Heart right ventricle (tissue), 16 donors: ENCODE data around the gene ZNF319. TPM values are rescaled to one million over a fixed set of nuclear protein-coding genes. Genes with fewer than 3 reads are reported as not detected.

ENCODE experiments used
- ATAC-seq, 8 donors: fragments of 200-7000 bp; cut with Tn5 transposase; one replicate each; pipeline ENCODE4 v1.9.1; 2020; ENCODE audit warnings: mild to moderate bottlenecking in 8 of 8, moderate library complexity in 8 of 8, moderate number of reproducible peaks in 1 of 8
- DNase-seq, 2 donors: peaks; one replicate each; pipeline ENCODE4 v3.0.0-alpha.2; 2020
- H3K27ac ChIP-seq, 10 donors: fragments of 200-600 bp; sonication (generic) in 2 of 10; one replicate each; pipeline versions ENCODE4 v1.5.0 to v1.8.0; 2020 to 2022; ENCODE audit warnings: mild to moderate bottlenecking in 3 of 10
- H3K27me3 ChIP-seq, 7 donors: fragments of 200-600 bp; one replicate each; pipeline ENCODE4 v1.8.0; 2021 to 2022; ENCODE audit warnings: mild to moderate bottlenecking in 2 of 7
- H3K36me3 ChIP-seq, 9 donors: fragments of 200-600 bp; sonication (generic) in 1 of 9; one replicate each; pipeline versions ENCODE4 v1.5.0 to v1.8.0; 2020 to 2022; ENCODE audit warnings: mild to moderate bottlenecking in 2 of 9
- H3K4me1 ChIP-seq, 9 donors: fragments of 200-600 bp; sonication (generic) in 1 of 9; one replicate each; pipeline versions ENCODE4 v1.5.0 to v1.8.0; 2020 to 2022; ENCODE audit warnings: mild to moderate bottlenecking in 4 of 9
- H3K4me3 ChIP-seq, 10 donors: fragments of 200-600 bp; sonication (generic) in 2 of 10; one replicate each; pipeline versions ENCODE4 v1.5.0 to v1.8.0; 2020 to 2022; ENCODE audit warnings: mild to moderate bottlenecking in 7 of 10, moderate library complexity in 2 of 10
- H3K9me3 ChIP-seq, 11 donors: fragments of 200-600 bp in 10 of 11; sonication (generic) in 2 of 11; one replicate each; pipeline versions ENCODE4 v1.5.0 to v1.8.0; 2013 to 2022; ENCODE audit warnings: mild to moderate bottlenecking in 2 of 11, control low read depth in 1 of 11, moderate library complexity in 1 of 11
- CTCF ChIP-seq, 9 donors: fragments of 200-600 bp; sonication (generic) in 2 of 9; IDR thresholded peaks; one replicate each; pipeline versions ENCODE4 v1.5.0 to v1.8.0; 2021 to 2022; ENCODE audit warnings: antibody characterized with exemption in 9 of 9, mild to moderate bottlenecking in 5 of 9, moderate library complexity in 1 of 9
- WGBS, 2 donors: extraction: QIAGEN DNeasy Blood & Tissue Kit; methylation state at CpG; one replicate each; pipeline ENCODE4 v1.1.7; 2013; ENCODE audit warnings: inconsistent platforms in 1 of 2; 5-methylcytosine and 5-hydroxymethylcytosine counted together
- intact Hi-C, 10 donors: fragments of 100-400 bp; cut with DNase I; formaldehyde crosslinking; loops; one replicate each; pipeline versions ENCODE4 v1.11.1 to v1.14.2; 2022
- polyA plus RNA-seq, 2 donors: library from polyadenylated mRNA; stranded (reverse); fragments of 200-250 nt; gene quantifications; one replicate each; pipeline ENCODE4 v1.2.3, GENCODE V29; 2013
- total RNA-seq, 10 donors: library from RNA; stranded (reverse); fragmentation: NEBNext Ultra II Directional in 3 of 10; extraction: Animal tissue kit (Norgen Biotek cat#: 25700) in 3 of 10; gene quantifications; one replicate each; pipeline versions ENCODE4 v1.2.1 to v1.2.4, GENCODE V29; 2021 to 2023
- donor health status: Arrhythmogenic right ventricular cardiomyopathy.
- donor health status: ischemic (EF 13 %, LVEDD 7.1; RV severe dilation, severe dysfunction).
- donor health status: healthy with polysubstance abuse.
- donor health status: DM: no; HTN: yes; CAD: no.
- donor health status: DM: no; HTN: no; CAD: no.
- donor health status: ischemic (EF 25% LVEDD 6.9; RV normal size, moderate dysfunction).
- donor health status: ischemic (EF 25% LVEDD 5.7; RV mildly dilated, moderate dysfunction).
- donor health status: healthy.
- donor health status: DM: yes; HTN: yes; CAD: no.
- donor health status: Ischemic cardiomyopathy.
- donor health status: ischemic (EF 35%, LVEDD 5.7; RV mildly dilated, moderate dysfunction).
- donor health status: nonischemic (EF 11% LVEDD 7.7; RV severe dilation, severe dysfunction).
- donor health status: DM: yes; HTN: yes; CAD: no.
- donor health status: PGD.
- donor health status: ischemic (EF 29% LVEDD 5.4; RV normal size, mild dysfunction).
- donor health status: nonischemic (EF 23%, LVEDD 6.1; RV moderate dilation, normal function).

ZNF319 gene
- total and polyA plus RNA-seq, 12 donors = 3.5 to 11.3 (median 7.5) TPM

- H3K4me3 ChIP-seq = no peak overlapping the region
- ATAC-seq (no peak), DNase-seq (no peak)
- H3K27me3 ChIP-seq = peaks cover 0 to 30% (median 0%) of the 10 kb centered on the region in 7 donors
- H3K36me3 ChIP-seq = peaks cover 0 to 33% (median 0%) of the 10 kb centered on the region in 9 donors
- H3K9me3 ChIP-seq = no peaks in the 10 kb centered on the region
- TF ChIP-seq CTCF (IDR thresholded peaks at IDR 0.05) = no peak
- WGBS, 2 donors = 66 to 68% methylated on average over 8 of the region's 8 CpGs
- H3K4me1 ChIP-seq = peaks cover 17 to 62% (median 50%) of the 10 kb centered on the region in 9 donors
- intact Hi-C loops = loop anchor here (1.0 to 10.0 kb wide), 8 partner anchors 99 to 175 kb away; partner anchors contain the start of genes CSNK2A2 (in 5 of the 10) and CFAP20 (in 1 of the 10)
- peak overlapping the region in 4 of 10 donors; percentile 9 to 96 (median 68) for H3K27ac ChIP-seq
Observed at GRCh38 chr16:58021661-58022551, 21.4 kb upstream of the ZNF319 start.

DNA sequence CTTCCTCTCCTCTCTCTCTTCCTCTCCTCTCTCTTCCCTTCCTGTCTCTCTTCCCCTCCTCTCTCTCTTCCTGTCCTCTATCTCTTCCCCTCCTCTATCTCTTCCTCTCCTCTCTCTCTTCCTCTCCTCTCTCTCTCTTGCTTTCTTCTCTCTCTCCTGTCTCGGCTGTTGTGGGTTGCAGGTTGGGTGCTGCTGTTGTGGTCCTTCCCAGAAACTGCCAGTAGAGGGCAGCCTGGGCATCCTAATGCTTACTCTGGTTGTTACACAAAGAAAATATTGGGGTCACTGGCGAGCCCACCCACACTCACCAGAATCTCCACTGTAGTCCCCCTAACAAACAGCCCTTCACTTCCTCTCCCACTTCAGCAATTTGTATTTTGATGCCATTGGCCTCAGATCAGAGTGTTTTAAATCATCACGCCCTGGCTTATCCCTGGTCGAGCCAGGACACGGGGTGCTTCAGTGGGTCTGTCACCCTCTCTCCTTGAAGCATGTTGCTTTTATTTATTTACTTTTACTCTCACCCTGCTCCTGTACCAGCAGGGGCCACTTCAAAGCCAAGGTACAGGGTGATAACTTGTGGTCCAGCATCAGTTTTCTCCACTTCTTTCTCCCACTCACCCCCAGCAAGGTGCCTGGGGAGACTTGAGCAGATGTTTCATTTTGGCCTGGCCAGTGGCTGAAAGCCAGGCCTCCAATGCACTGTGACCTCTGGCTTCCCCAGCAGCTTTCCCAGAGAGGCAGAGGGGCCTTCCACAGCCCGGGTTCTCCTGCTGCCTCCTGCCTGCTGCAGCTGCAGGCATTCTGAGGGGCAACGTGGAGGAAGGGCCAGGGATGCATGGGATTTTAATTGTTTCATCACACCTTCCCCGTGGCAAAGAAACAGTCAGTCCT, 20.4 kb upstream of the ZNF319 start:
- intact Hi-C loops = loop anchor here (1.0 to 10.0 kb wide), 7 partner anchors 100 to 176 kb away; partner anchors contain the start of genes CSNK2A2 (in 5 of the 10) and CFAP20 (in 1 of the 10)
- TF ChIP-seq CTCF (IDR thresholded peaks at IDR 0.05) = peak; percentile 64 to 88 (median 83)
- H3K9me3 ChIP-seq = no peaks in the 10 kb centered on the region
- no peak overlapping the region for H3K4me3 ChIP-seq
- peaks cover 0 to 39% (median 0%) of the 10 kb centered on the region in 9 donors for H3K36me3 ChIP-seq
- peaks cover 17 to 58% (median 47%) of the 10 kb centered on the region in 9 donors for H3K4me1 ChIP-seq
- H3K27me3 ChIP-seq = peaks cover 0 to 20% (median 0%) of the 10 kb centered on the region in 7 donors
- peak overlapping the region in 1 of 10 donors; percentile 36 for H3K27ac ChIP-seq
- 49 to 52% methylated on average over 8 of the region's 8 CpGs for WGBS, 2 donors
- DNase-seq (peak; percentile 66 to 75), ATAC-seq (peak in 4 of 8 donors; percentile 22 to 37 (median 30))

- Histone ChIP-seq H3K36me3 (peaks cover 0 to 46% (median 0%) of the 10 kb centered on the region in 9 donors), H3K27me3 (peaks cover 0 to 11% (median 0%) of the 10 kb centered on the region in 7 donors), H3K4me1 (peaks cover 17 to 53% (median 43%) of the 10 kb centered on the region in 9 donors), H3K9me3 (no peaks in the 10 kb centered on the region), H3K27ac (no peak overlapping the region), H3K4me3 (no peak overlapping the region)
- TF ChIP-seq CTCF (IDR thresholded peaks at IDR 0.05) = no peak
- DNase-seq = no peak
- no peak for ATAC-seq
- intact Hi-C loops = loop anchor here in 9 of 10 donors (1.0 to 10.0 kb wide), 7 partner anchors 101 to 177 kb away; partner anchors contain the start of genes CSNK2A2 (in 5 of the 9) and CFAP20 (in 1 of the 9)
- WGBS, 2 donors = 81 to 83% methylated on average over 8 of the region's 8 CpGs
Observed at GRCh38 chr16:58019866-58020538, 19.5 kb upstream of the ZNF319 start.
